Femur (tissue), 1 donor: ENCODE data around the gene PPP2R5E.

Experiments used
- DNase-seq: peaks from one replicate; pipeline ENCODE4 v3.0.0-alpha.2; 2017

PPP2R5E gene

DNA sequence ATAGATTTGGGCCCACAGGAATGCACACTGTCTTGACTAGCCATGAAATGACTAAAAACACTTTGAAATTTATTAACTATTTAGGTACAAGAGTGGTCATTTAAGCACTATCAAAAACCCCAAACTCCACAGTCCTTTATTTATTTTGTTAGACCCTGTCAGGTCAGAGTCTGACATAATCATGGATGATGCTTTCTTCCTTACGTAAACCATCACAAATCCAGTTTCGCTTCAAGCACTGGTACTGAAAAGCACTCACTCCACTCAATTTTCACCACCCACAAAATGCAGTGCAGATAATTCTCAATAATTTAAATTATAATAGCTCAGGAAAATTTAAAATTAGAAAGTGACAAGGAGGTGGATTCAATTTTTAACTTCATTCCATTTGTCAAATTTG lies 25.8 kb downstream of the PPP2R5E start:
- no peak for DNase-seq

DNA sequence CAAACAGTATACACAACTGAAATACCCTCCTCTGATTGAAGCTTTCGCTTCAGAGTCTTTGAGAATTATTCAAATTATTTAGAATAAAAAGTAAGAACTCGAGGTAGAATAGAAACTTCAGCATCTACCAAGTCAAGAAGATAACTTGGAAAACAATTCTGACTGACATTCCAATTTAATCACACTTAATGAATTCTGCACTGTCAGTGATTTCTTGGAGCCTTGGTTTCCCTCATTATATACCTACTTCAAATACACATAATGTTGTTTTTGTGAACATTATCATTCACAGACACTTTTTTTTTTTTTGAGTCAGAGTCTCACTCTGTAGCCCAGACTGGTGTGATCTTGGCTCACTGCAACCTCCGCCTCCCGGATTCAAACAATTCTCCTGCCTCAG lies 27.9 kb downstream of the PPP2R5E start:
- no peak for DNase-seq

DNA sequence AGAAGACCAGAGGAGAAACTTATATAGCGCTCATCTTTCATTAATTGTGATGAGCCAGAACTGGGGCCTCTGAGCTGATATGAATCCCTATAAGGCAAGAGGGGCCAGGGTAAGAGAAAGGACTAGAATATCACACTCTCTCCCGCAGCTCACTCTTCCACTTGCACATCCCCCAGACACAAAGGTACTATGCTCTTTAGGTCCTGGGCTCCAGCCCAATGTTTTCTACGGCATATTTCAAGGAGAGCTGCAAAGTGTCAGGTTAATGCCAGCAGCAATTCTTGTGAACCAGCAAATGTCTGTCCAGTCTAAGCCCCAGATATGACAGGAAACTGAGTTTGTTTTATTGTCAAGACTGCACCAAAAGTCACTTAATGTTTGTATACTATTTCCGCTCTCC lies 29.4 kb downstream of the PPP2R5E start:
- DNase-seq: no peak

DNA sequence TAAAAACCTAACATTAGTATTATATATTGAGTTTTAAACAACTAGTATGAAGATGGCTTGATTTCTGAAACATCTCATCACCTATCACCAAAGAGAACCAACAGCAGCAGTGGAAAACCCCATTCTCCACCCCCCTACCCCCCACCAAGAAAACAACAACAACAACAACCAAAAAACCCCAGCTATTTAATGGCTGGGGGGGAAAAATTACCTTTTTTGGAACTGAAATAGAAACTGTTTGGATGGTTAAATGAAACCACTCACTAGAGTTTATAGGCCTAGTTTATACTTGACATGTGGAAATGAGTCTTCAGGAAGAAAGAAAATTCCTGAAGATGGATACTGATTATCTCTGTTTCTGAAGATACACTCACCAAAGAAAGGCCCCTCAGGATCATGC lies 30.3 kb downstream of the PPP2R5E start:
- DNase-seq: no peak

DNA sequence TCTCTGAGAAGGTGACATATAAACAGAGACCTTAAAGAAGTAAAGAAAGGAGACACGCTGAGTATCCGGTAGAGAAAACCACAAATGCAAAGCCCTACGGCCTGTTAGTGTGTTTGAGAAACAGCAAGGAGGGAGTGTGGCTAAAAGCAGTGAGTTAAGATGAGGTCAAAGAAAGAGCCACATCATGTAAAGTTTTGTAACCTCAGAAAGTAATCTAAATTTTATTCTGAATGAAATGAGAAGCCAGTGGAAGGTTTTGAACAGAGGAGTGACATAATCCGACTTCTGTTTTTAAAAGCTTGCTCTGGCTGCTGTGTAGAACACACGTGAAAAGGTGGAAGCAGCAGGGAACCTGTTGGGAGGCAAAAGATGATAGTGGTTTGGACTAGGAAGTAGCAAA lies 32.6 kb downstream of the PPP2R5E start:
- no peak for DNase-seq

DNA sequence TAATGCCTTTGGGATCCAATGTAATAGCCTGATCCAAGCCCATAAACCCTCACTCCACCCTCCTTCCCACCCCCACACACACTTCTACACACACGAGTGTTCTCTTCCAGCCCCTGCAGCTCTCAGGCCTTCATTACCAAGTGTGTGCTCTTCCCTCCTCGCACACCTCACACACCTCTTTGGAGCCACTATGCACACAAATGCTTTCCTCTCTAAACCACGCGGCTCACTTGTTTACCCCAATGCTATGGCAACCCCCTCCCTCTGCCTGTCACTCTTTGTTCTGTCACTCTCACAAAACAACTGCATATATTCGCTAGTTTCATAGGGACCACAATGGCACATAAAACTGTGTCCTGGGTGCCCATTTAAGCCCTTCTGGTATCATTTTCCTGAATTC lies 35.1 kb downstream of the PPP2R5E start:
- DNase-seq: no peak

DNA sequence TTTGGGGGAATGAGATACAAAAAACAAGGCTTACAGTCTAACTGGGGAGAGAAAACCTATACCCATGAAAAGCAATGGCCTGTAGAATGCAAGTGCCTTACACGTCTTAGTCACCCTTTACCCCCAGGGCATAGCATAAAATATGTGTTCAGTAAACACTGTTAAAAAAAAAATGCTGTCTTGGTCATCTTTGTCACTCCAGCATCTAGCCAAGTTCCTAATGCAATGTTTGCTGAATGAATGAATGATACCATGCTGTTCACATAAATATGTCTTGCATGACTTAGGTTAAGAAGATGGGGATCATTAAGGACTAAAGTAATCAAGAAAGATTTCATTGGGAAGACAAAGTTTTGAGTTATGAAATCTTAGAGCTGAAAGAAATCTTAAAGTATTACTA lies 38.5 kb downstream of the PPP2R5E start:
- no peak for DNase-seq

DNA sequence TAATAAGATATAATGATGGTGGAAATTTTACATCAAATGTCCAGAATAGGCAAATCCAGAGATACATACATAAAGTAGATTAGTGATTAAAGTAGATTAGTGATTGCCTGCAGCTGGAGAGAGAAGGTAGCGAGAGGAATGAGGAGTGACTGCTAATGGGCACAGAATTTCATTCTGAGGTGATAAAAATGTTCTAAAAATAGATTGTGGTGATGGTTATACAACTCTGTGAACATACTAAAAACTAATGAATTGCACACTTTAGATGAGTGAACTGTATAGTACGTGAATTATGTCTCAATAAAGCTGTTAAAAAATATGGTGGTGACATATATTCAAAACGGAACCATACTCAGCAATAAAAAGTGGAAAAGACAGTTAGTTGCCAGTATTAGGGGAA lies 41.7 kb downstream of the PPP2R5E start:
- DNase-seq: no peak

DNA sequence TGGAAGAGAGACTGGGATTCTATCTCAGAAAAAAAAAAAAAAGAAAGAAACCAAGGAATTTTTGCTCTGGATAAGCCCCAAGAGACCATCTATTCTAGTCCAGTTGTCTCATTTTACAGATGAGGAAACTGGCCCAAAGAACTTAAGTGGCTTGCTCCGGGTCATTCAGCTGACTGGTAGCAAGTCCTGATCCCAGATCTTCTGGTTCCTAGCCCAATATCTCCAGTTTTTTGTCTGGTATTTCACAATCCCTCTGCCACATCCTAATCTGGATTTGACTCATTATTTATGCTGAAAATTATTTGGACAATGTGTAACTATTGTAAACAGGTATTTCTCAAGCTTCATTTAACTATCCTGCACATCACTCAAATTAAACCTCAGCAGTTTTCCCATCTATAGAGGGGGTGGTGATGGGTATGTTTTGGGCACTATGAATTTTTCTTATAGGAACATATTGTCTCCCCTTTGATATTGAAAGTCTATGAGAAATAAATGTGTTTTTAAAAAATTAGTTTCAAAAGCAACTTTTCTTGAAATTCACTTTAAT lies 43.4 kb downstream of the PPP2R5E start:
- no peak for DNase-seq

DNA sequence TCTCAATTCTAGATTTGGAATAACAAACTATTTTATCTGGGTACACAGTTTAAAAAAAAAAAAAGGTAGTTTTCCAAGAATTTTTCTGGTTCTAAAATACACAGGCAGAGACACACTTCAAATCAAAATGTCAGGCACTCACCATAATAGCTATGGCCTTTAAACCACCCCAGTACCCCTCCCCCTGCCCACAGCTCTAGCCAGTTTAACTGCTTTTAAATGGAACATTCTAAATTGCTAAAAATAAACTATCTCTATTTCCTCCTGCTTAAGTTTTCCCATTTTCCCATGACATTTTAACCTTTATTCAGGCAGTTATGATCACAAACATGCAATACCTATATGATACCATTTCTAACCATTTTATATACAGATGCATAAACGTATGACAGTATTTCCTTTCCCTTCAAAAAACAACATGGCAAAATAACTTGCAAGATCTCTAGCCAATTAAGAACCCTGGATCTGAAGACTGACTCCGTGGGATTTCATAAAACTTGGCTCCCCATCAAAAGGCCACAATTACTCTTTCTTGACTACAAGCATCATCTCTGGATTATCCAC lies 46.3 kb downstream of the PPP2R5E start:
- peak; percentile 33 for DNase-seq

DNA sequence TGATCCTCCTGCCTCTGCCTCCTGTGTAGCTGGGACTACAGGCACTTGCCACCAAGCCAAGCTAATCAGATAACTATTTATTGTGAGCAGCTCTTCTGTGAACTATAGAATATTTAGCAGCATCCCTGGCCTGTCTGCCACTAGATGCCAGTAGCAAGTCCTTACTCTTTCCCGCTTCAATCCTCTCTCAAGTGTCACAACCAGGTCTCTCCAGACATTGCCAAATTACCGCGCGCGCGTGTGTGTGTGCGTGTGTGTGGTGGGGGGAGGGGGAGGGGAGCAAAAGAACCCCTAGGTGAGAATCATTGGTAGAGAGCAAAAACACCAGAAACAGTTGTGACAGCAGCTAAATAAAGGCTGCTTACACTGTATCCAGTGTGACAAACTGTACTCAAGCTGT lies 49.9 kb downstream of the PPP2R5E start:
- no peak for DNase-seq

DNA sequence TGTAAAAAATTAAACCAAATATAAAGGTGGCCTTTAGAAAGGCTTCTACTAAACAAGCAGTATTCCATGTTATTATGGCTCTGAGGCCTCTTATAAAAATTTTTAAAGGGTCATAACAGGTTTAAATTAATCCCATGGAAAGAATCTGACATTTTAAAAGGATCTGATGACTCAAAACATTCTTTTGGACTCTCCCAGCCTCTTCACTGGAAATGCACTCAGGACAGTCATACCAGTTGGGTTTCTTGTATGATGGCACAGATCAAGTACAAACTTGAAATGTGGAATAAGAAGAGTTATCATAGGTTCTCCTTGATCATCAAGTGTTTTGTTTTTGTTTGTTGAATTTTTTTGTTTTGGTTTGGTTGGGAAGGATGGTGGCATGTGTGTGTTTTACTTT lies 50.8 kb downstream of the PPP2R5E start:
- DNase-seq: no peak

DNA sequence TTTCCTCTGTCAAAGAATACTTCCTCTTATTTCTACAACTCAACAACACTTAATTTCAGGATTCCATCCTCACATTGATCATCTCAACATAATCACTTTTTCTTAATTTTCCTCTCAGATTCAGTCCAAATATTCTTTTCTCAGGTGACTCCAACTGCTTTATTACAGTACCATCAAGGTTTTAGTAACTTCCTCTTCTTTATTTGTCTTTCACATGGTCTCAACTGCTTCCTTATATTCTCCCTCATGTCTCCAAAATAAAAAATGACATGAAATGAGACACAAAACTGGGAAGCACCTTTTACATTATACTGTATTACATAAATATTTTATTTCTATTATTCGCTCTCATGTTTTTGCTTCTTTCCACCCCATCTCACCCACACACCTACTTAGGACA lies 55.5 kb downstream of the PPP2R5E start:
- no peak for DNase-seq

DNA sequence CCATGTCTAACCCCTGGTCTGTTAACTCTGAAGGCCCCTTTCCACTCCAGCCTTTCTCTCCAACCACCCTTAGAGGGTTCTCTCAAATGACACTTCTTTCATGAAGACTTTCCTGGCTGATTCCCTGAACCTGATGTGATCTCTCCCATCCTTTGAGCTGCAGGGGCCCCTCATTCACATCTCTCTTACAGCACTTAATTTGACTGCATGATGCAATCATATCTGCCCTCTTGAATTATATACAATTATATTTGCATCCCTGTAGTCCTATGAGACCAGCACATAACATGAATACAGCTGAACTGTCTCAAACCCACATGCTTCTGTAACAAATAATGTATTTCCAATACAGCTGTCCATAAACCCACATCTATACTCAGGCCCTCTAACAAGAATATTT lies 56.4 kb downstream of the PPP2R5E start:
- no peak for DNase-seq

DNA sequence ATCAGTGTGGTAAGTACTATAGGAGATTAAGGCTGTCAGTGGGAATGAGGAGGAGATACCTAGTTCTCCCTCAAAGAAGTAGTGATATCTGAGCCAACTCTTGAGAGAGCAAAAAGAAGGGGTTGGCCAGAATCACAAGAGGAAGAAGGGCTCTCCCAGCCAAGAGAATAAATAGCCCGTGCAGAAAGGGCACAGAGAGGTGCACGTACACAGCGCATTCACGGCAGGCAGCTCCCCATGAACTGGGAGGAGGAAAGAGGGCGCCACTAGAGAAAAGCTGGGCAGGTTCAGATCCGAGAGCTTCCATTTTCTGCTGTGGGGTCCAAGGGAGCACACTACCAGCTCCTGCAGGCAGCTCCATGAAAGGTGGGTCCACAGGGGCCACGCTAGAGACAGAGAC lies 59.9 kb downstream of the PPP2R5E start:
- DNase-seq: no peak

DNA sequence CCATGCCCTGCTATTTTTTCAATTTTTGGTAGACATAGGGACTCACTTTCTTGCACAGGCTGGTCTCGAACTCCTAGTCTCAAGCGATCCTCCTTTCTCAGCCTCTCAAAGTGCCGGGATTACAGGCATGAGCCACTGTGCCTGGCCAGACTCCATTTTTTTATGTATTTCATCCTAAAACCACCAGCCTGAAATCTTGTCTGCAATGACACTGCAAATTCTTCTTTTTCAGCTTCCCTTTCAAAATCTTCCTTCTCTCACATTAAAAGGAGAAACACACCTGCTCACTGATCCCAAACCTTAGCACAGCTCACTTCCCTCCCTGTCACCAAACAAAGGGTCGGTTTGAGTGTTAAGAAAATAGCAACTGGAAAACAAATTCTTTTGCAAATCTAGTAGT lies 62.6 kb downstream of the PPP2R5E start:
- DNase-seq: no peak

DNA sequence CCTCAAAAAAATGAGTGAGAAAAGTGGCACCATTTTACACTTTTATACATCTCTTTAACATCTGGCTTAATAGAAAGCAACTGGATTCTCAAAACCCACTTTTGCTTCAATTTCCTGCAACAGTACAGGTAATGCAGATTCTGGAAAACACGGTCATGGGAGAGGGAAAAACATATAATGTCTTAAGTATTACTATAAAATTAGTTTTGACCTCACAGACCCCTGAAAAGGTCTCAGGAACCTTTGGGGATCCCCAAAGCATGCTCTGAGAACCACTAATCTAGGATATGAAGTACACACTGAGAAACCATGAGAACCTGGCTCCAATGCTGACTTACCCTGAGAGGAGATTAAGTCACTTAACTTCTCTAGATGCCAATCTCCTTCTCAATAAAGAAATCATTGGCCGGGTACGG lies 64.7 kb downstream of the PPP2R5E start:
- no peak for DNase-seq

DNA sequence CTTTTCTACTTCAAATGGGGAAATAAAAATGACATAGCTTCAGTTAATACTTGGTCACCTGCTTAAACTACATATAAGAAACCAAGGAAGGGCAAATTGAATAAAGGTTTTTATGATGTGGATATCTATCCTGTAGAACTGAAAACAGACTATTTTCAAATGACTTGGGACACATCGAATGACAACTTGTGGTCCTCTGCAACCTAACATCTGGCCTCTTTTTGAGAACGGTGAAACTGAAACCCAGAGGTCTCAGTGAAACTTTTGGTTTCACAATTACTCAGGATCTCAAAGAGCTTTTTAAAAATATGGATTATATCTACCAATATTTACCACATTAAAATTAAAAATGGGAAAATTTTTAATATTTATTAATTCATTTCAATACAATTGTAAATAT lies 65.2 kb downstream of the PPP2R5E start:
- DNase-seq: no peak

DNA sequence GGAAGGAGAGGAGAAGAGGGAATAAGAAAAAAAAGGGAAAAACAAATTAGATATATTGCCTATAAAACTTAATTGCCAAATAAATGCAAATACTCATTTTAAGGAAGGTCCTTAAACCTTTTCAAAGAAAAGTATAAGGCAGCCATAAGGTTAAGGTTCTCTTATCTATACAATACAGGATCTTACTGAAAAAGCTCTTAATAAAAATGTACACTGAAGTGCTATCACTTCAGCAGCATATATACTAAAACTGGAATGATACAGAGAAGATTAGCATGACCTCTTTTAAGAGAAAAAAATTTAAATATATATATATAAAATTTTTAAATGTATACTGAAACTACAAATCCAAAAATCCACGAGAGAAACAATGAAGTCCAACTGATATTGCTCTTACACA lies 65.6 kb downstream of the PPP2R5E start:
- DNase-seq: no peak

DNA sequence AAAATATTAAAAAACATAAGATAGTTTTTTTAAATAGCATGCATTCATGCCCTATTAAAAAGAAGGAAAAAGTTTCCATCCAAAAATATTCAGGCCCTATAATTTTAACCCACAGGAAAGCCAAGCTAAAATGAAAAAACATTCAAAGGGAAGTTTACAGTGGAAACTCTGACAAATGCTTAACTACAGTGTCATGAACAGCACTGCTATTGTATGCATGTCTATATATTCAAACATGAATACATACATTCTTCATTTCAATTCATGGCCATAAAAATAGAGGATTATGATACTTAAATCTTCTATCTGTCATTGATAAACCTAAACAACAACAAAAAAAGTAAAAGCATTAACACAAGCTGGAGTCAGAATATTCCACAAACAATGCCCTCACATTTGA lies 67.4 kb downstream of the PPP2R5E start:
- DNase-seq: no peak

DNA sequence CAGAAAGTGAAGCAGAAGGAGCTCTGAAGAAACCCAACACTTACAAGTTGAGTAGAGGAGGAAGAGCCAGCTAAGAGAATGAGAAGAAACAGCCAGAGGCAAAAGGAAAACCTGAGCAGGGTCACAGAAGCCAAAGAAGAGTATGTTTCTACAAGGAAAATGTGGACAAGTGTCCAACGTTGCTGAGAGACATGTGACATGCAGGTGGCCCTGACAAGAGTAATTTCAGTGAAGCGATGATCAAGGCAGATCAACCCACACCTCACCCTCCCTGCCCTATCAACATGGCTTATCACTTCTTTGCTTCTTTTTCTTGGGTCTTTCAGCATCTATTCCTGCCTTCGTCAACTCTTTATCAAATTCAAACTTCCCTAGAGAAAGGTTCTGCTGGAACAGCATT lies 68.3 kb downstream of the PPP2R5E start:
- no peak for DNase-seq

DNA sequence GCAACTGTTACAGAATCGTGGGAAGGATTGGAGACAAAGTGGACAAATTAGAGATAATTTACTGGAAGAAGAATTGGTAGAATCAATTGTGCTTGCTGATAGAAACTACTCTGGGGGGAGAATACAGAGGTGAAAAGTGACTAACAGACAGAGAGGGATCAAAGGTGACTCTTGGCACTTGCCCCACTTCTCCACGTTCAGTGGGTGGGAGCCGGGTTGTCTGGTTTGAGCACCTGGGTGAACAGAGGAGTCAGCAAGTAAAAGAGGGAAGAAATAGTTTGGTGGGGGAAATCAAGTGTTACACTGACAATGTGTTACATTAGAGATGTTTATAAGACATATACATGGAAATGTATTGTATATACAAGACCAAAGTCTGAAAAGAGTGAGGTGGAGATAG lies 69.1 kb downstream of the PPP2R5E start:
- DNase-seq: no peak

DNA sequence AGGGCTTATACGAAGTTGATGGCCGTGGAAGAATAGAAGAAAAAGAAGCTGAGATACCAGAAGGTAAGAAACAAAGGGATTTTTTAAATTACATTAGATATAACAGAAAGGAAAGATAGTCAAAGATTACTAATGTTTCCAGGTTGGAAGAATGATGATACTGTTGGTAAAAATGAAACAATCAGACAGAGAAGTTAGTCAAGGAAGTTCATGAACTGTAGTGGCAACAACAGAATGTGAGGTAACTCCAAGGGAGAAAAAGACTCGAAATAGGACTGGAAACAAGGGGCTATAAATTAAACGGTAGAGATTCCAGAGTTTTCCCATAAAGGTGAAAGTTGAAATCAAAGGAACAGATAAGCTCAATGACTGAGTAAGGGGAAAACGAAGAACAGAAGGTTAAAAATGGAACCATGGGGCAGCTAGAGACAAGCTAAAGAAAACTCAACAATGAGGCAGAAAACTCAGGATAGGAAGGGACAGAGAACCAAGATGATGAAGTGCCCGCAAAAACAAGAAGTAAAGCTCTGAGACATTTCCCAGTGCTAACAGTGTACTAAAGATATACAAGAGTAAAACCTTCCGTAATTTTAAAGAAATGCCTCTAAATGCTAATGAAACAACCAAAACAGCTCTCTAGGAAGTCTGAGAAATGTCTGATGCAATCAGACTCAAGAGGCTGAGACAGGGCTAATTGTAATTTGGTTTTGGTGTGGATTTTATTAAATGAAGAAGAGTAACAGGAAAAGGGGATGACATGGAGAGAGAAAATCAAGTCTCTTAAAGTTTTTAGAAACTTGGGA lies 70.0 kb downstream of the PPP2R5E start:
- DNase-seq: no peak

DNA sequence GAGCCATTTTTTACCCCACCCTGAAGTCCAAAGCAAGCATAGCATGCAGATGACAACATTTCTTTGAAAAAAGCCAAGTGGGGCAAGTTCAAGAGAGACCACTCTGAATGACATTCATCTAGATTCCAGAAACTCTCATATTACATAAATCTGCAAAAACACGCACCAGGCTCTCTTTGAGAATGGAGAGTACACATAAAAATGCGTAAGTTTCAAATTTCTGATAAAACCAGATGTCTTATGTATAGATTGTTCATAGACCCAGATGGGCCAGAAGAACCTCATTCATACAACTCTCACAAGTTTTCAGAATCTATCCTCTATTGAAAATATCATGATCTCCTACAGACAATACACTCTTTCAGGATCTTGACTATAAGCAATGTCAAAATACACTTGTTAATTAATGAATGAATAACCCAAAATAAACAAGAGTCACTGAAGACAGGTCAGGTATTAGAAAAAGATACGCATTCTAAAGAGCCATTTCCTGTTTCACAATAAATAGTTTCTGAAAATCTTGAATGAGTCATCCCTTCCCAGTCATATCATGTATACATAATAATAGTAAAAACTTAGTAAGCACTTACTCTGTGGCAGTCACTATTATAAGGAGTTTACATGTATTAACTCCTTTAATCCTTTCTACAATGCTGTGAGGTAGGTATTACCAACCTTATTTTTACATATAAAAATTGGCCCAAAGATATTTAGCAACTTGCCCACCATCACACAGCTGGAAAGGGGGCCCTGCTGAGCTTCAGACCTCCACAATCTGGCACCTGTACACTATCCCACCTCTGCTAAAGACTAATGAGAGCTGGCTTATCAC lies 72.0 kb downstream of the PPP2R5E start:
- DNase-seq: no peak
